SK-N-SH treated with all-trans-retinoic acid at 6 μM for 48 hours (cell line): ENCODE results near the gene ERI3.

ENCODE experiments used
- ATAC-seq: fragments of 200-7000 bp; cut with Tn5 transposase; 3 replicates; pipeline ENCODE4 v1.9.1; 2020; ENCODE audit warnings: mild to moderate bottlenecking, moderate library complexity
- BACH2 ChIP-seq: fragments of 250-450 bp; sonication (Bioruptor Pico); IDR thresholded peaks from 2 replicates; pipeline ENCODE4 v1.9.0; 2021; ENCODE audit warnings: mild to moderate bottlenecking, borderline replicate concordance
- CREB5 ChIP-seq: fragments of 250-450 bp; sonication (Bioruptor Pico); IDR thresholded peaks from 2 replicates; pipeline ENCODE4 v1.5.1; 2020; ENCODE audit warnings: low read depth, mild to moderate bottlenecking, moderate library complexity
- CSDC2 ChIP-seq: fragments of 250-450 bp; sonication (Bioruptor Pico); IDR thresholded peaks from 2 replicates; pipeline ENCODE4 v1.5.0; 2020; ENCODE audit warnings: mild to moderate bottlenecking, moderate library complexity
- ESRRG ChIP-seq: fragments of 250-450 bp; sonication (Bioruptor Pico); IDR thresholded peaks from 2 replicates; pipeline ENCODE4 v1.6.1; 2021; ENCODE audit warnings: mild to moderate bottlenecking
- ISL1 ChIP-seq: fragments of 250-450 bp; sonication (Bioruptor Pico); IDR thresholded peaks from 2 replicates; pipeline ENCODE4 v2.1.2; 2022; ENCODE audit warnings: mild to moderate bottlenecking, moderate library complexity
- OSR1 ChIP-seq: fragments of 250-450 bp; sonication (Bioruptor Pico); IDR thresholded peaks from 2 replicates; pipeline ENCODE4 v1.8.0; 2022; ENCODE audit warnings: moderate library complexity, mild to moderate bottlenecking, inconsistent platforms
- PATZ1 ChIP-seq: fragments of 250-450 bp; sonication (Bioruptor Pico); IDR thresholded peaks from 2 replicates; pipeline ENCODE4 v1.8.0; 2020; ENCODE audit warnings: mild to moderate bottlenecking, moderate library complexity, borderline replicate concordance
- POU6F1 ChIP-seq: fragments of 250-450 bp; sonication (Bioruptor Pico); IDR thresholded peaks from 2 replicates; pipeline ENCODE4 v1.8.0; 2021; ENCODE audit warnings: low read depth, mild to moderate bottlenecking, moderate library complexity, borderline replicate concordance
- PPARA ChIP-seq: fragments of 250-450 bp; sonication (Bioruptor Pico); IDR thresholded peaks from 2 replicates; pipeline ENCODE4 v1.5.0; 2020; ENCODE audit warnings: mild to moderate bottlenecking, borderline replicate concordance
- RARB ChIP-seq: fragments of 250-450 bp; sonication (Bioruptor Pico); IDR thresholded peaks from 2 replicates; pipeline ENCODE4 v1.8.0; 2021; ENCODE audit warnings: mild to moderate bottlenecking, moderate library complexity
- SNAI2 ChIP-seq: fragments of 250-450 bp; sonication (Bioruptor Pico); IDR thresholded peaks from 2 replicates; pipeline ENCODE4 v1.5.0; 2020; ENCODE audit warnings: mild to moderate bottlenecking, moderate library complexity
- TCF4 ChIP-seq: fragments of 250-450 bp; sonication (Bioruptor Pico); IDR thresholded peaks from 2 replicates; pipeline ENCODE4 v1.8.0; 2021; ENCODE audit warnings: mild to moderate bottlenecking, moderate library complexity, borderline replicate concordance
- TOX ChIP-seq: fragments of 250-450 bp; sonication (Bioruptor Pico); IDR thresholded peaks from 2 replicates; pipeline ENCODE4 v1.8.0; 2021; ENCODE audit warnings: mild to moderate bottlenecking, moderate library complexity, borderline replicate concordance
- TSHZ2 ChIP-seq: fragments of 250-450 bp; sonication (Bioruptor Pico); IDR thresholded peaks from 2 replicates; pipeline ENCODE4 v1.5.0; 2020; ENCODE audit warnings: mild to moderate bottlenecking, moderate library complexity
- ZC3H10 ChIP-seq: fragments of 250-450 bp; sonication (Bioruptor Pico); IDR thresholded peaks from 2 replicates; pipeline ENCODE4 v1.5.1; 2021; ENCODE audit warnings: mild to moderate bottlenecking, moderate library complexity
- ZFP3 ChIP-seq: fragments of 250-450 bp; sonication (Bioruptor Pico); IDR thresholded peaks from 2 replicates; pipeline ENCODE4 v1.5.0; 2020; ENCODE audit warnings: mild to moderate bottlenecking, moderate library complexity
- ZFP30 ChIP-seq: fragments of 450-650 bp; formaldehyde crosslinking; IDR thresholded peaks from 2 replicates; pipeline ENCODE4 v1.5.0; 2022; ENCODE audit warnings: mild to moderate bottlenecking, moderate library complexity
- ZNF565 ChIP-seq: fragments of 450-650 bp; formaldehyde crosslinking; conservative IDR thresholded peaks from 2 replicates; pipeline ENCODE4 v1.5.0; 2020; ENCODE audit warnings: low read depth, mild to moderate bottlenecking, moderate library complexity
- ZNF70 ChIP-seq: fragments of 450-650 bp; formaldehyde crosslinking; IDR thresholded peaks from 2 replicates; pipeline ENCODE4 v1.5.0; 2020; ENCODE audit warnings: mild to moderate bottlenecking, moderate library complexity
- ZNF8 ChIP-seq: fragments of 450-650 bp; formaldehyde crosslinking; IDR thresholded peaks from 2 replicates; pipeline ENCODE4 v1.5.0; 2020; ENCODE audit warnings: mild to moderate bottlenecking, moderate library complexity

ERI3 gene

GRCh38 chr1:44345187-44345775 is 9.8 kb downstream of the ERI3 start:
- no peak for ATAC-seq
- TF ChIP-seq TSHZ2 (CRISPR knock-in tag) (no peak), CSDC2 (CRISPR knock-in tag) (no peak), ZFP3 (CRISPR knock-in tag) (no peak), TOX (CRISPR knock-in tag) (no peak), OSR1 (CRISPR knock-in tag) (no peak), PPARA (CRISPR knock-in tag) (no peak), ZC3H10 (CRISPR knock-in tag) (no peak), ZNF565 (CRISPR knock-in tag) (no peak), ISL1 (CRISPR knock-in tag) (no peak), ZNF70 (CRISPR knock-in tag) (no peak), POU6F1 (CRISPR knock-in tag) (no peak), TCF4 (CRISPR knock-in tag) (no peak)

GRCh38 chr1:44339731-44340130 is 15.3 kb downstream of the ERI3 start:
- no peak for TF ChIP-seq CREB5
- no peak for ATAC-seq

- ATAC-seq = no peak
- no peak for TF ChIP-seq OSR1 (CRISPR knock-in tag)
- TF ChIP-seq CREB5 = no peak
- no peak for TF ChIP-seq ZFP3 (CRISPR knock-in tag)
- TF ChIP-seq ZNF8 (CRISPR knock-in tag) = no peak
- no peak for TF ChIP-seq TCF4 (CRISPR knock-in tag)
- no peak for TF ChIP-seq ISL1 (CRISPR knock-in tag)
- TF ChIP-seq ESRRG (CRISPR knock-in tag) = no peak
Observed at GRCh38 chr1:44338136-44338535, 16.9 kb downstream of the ERI3 start.

- TF ChIP-seq SNAI2 (CRISPR knock-in tag) (no peak), ZFP3 (CRISPR knock-in tag) (no peak), ZNF8 (CRISPR knock-in tag) (no peak), PPARA (CRISPR knock-in tag) (no peak), ESRRG (CRISPR knock-in tag) (no peak), CSDC2 (CRISPR knock-in tag) (no peak)
- ATAC-seq = no peak
Observed at GRCh38 chr1:44336668-44337067, 18.4 kb downstream of the ERI3 start.

- ATAC-seq = no peak
- TF ChIP-seq ZC3H10 (CRISPR knock-in tag) (no peak), ISL1 (CRISPR knock-in tag) (no peak), CREB5 (no peak), BACH2 (CRISPR knock-in tag) (no peak), ZFP30 (CRISPR knock-in tag) (no peak), PATZ1 (no peak), RARB (no peak), TCF4 (CRISPR knock-in tag) (no peak), POU6F1 (CRISPR knock-in tag) (no peak), ZNF565 (CRISPR knock-in tag) (no peak), ESRRG (CRISPR knock-in tag) (no peak), CSDC2 (CRISPR knock-in tag) (no peak)
Observed at GRCh38 chr1:44334968-44335367, 20.1 kb downstream of the ERI3 start.
